HCT116 (cell line): ENCODE results near the gene EFCAB8. TPM values are rescaled to one million over a fixed set of nuclear protein-coding genes. Genes with fewer than 3 reads are reported as not detected.

Source experiments
- ATAC-seq: fragments of 200-7000 bp; cut with Tn5 transposase; 2 replicates; pipeline ENCODE4 v1.9.1; 2020; ENCODE audit warnings: mild to moderate bottlenecking, moderate library complexity
- BruUV-seq: library from RNA; stranded (reverse); fragments of 400-500 nt; replicated peaks from 2 replicates; lab custom pipeline; 2021; lab: Mats Ljungman, UMichigan
- CTCF ChIA-PET: fragments of 300-600 bp; sonication (Branson Sonifier 250); formaldehyde crosslinking; loops from one replicate; lab custom pipeline; 2021; ENCODE audit warnings: antibody characterized with exemption; lab: Charles Lee
- POLR2A ChIA-PET: fragments of 300-600, 350-600 bp; sonication (Branson Sonifier 250); formaldehyde crosslinking; loops from one replicate; lab custom pipeline; 2021; ENCODE audit warnings: antibody characterized with exemption; lab: Charles Lee
- RAD21 ChIA-PET, 2 experiments: fragments of 300-600 bp; sonication (Branson Sonifier 250); formaldehyde crosslinking; loops; one replicate each; lab custom pipeline; 2023; ENCODE audit warnings: low total read pairs in 2 of 2; ENCODE audit not compliant: uncharacterized antibody in 2 of 2, unreplicated experiment in 2 of 2, low non-redundant PET in 1 of 2; lab: Charles Lee
- DNase-seq: peaks from one replicate; pipeline ENCODE4 v3.0.0-alpha.2; 2010; ENCODE audit warnings: low read depth, low spot score
- H2AFZ ChIP-seq: fragments of 200-600 bp; shearing (Covaris generic), sonication (generic); 2 replicates; pipeline ENCODE4 v1.6.1; 2017; ENCODE audit warnings: low read depth, mixed run types, mixed read lengths, antibody characterized with exemption, low read length; ENCODE audit not compliant: poor library complexity, severe bottlenecking
- H3K27ac ChIP-seq: 2 replicates; pipeline ENCODE4 v1.5.1; 2012; ENCODE audit warnings: low read depth, low read length
- H3K27me3 ChIP-seq: fragments of 200-600 bp; sonication (generic); 2 replicates; pipeline ENCODE4 v1.6.1; 2016; ENCODE audit warnings: mixed run types, low read length, mixed read lengths; ENCODE audit not compliant: insufficient read depth
- H3K36me3 ChIP-seq, 2 experiments: fragments of 200-500 bp in 1 of 2; fragments of 200-600 bp in 1 of 2; sonication (Bioruptor generic) in 1 of 2; sonication (generic) in 1 of 2; 2 replicates each; pipeline versions ENCODE4 v1.5.1 to v1.6.1; 2014 to 2016; ENCODE audit warnings: low read length in 2 of 2, inconsistent platforms in 1 of 2, mixed read lengths in 1 of 2, mixed run types in 1 of 2; ENCODE audit not compliant: insufficient read depth in 2 of 2, control insufficient read depth in 1 of 2
- H3K4me1 ChIP-seq, 2 experiments: fragments of 200-600 bp in 1 of 2; sonication (generic) in 1 of 2; 2 replicates each; pipeline versions ENCODE4 v1.5.1 to v1.6.1; 2012 to 2017; ENCODE audit warnings: low read length in 2 of 2, inconsistent platforms in 1 of 2, mild to moderate bottlenecking in 1 of 2, mixed read lengths in 1 of 2, mixed run types in 1 of 2, moderate library complexity in 1 of 2; ENCODE audit not compliant: insufficient read depth in 2 of 2, control insufficient read depth in 1 of 2
- H3K4me2 ChIP-seq: fragments of 200-600 bp; sonication (generic); 2 replicates; pipeline ENCODE4 v1.6.1; 2017; ENCODE audit warnings: mixed run types, low read length, mixed read lengths
- H3K4me3 ChIP-seq, 2 experiments: fragments of 200-600 bp in 1 of 2; sonication (generic) in 1 of 2; replicated peaks in 1 of 2; 2 replicates each; pipeline ENCODE4 v1.5.1; 2011 to 2016; ENCODE audit warnings: low read length in 2 of 2, control low read depth in 1 of 2, low read depth in 1 of 2, mild to moderate bottlenecking in 1 of 2, mixed read lengths in 1 of 2, mixed run types in 1 of 2
- H3K79me2 ChIP-seq: fragments of 200-600 bp; sonication (generic); 2 replicates; pipeline ENCODE4 v1.6.1; 2017; ENCODE audit warnings: mild to moderate bottlenecking, mixed run types, low read length, moderate library complexity, mixed read lengths; ENCODE audit not compliant: insufficient read depth
- H3K9ac ChIP-seq: fragments of 200-600 bp; sonication (generic); 2 replicates; pipeline ENCODE4 v1.6.1; 2016; ENCODE audit warnings: low read length, mixed read lengths
- H3K9me2 ChIP-seq: fragments of 200-600 bp; sonication (generic), shearing (Covaris generic); 2 replicates; pipeline ENCODE4 v1.6.1; 2017; ENCODE audit warnings: mixed run types, mild to moderate bottlenecking, moderate library complexity; ENCODE audit not compliant: insufficient read depth
- H3K9me3 ChIP-seq, 2 experiments: fragments of 200-500 bp in 1 of 2; fragments of 200-600 bp in 1 of 2; sonication (Bioruptor generic) in 1 of 2; sonication (generic) in 1 of 2; 2 replicates each; pipeline ENCODE4 v1.6.1; 2014 to 2017; ENCODE audit warnings: low read length in 2 of 2, mixed read lengths in 2 of 2, inconsistent platforms in 1 of 2, low read depth in 1 of 2, mild to moderate bottlenecking in 1 of 2, mixed run types in 1 of 2, moderate library complexity in 1 of 2; ENCODE audit not compliant: control insufficient read depth in 1 of 2, insufficient read depth in 1 of 2
- H4K20me1 ChIP-seq: fragments of 200-600 bp; sonication (generic), shearing (Covaris generic); 2 replicates; pipeline ENCODE4 v1.6.1; 2017; ENCODE audit warnings: mixed run types, mild to moderate bottlenecking, moderate library complexity; ENCODE audit not compliant: insufficient read depth
- ELF1 ChIP-seq: IDR thresholded peaks from 2 replicates; pipeline ENCODE4 v1.6.1; 2012; ENCODE audit warnings: low read depth, borderline replicate concordance
- EZH2phosphoT487 ChIP-seq: fragments of 200-600 bp; IDR thresholded peaks from 2 replicates; pipeline ENCODE4 v1.6.1; 2018; ENCODE audit warnings: antibody characterized with exemption, borderline replicate concordance
- FOSL1 ChIP-seq: IDR thresholded peaks from 2 replicates; pipeline ENCODE4 v1.6.1; 2012; ENCODE audit warnings: low read depth
- POLR2A ChIP-seq: IDR thresholded peaks from 2 replicates; pipeline ENCODE4 v1.7.0; 2011; ENCODE audit warnings: borderline replicate concordance; ENCODE audit not compliant: insufficient read depth, insufficient read length; ENCODE audit errors: extremely low read depth
- POLR2AphosphoS5 ChIP-seq: IDR thresholded peaks from 2 replicates; pipeline ENCODE4 v1.6.1; 2011; ENCODE audit warnings: mild to moderate bottlenecking, low read depth, low read length, moderate library complexity
- RAD21 ChIP-seq: IDR thresholded peaks from 2 replicates; pipeline ENCODE4 v1.6.1; 2012; ENCODE audit warnings: low read depth, mild to moderate bottlenecking
- SIN3A ChIP-seq: IDR thresholded peaks from 2 replicates; pipeline ENCODE4 v1.6.1; 2012; ENCODE audit warnings: low read depth
- SP1 ChIP-seq: IDR thresholded peaks from 2 replicates; pipeline ENCODE4 v1.6.1; 2012; ENCODE audit warnings: low read depth
- SRF ChIP-seq: IDR thresholded peaks from 2 replicates; pipeline ENCODE4 v1.6.1; 2012; ENCODE audit warnings: low read depth
- YY1 ChIP-seq: IDR thresholded peaks from 2 replicates; pipeline ENCODE4 v1.6.1; 2011; ENCODE audit warnings: low read length, low read depth, moderate library complexity, mild to moderate bottlenecking; ENCODE audit not compliant: insufficient replicate concordance; ENCODE audit errors: extremely low read depth
- ZFX ChIP-seq: fragments of 450-650 bp; IDR thresholded peaks from 2 replicates; pipeline ENCODE4 v1.6.1; 2017
- ZNF274 ChIP-seq: fragments of 200-500 bp; sonication (Bioruptor generic); IDR thresholded peaks from 2 replicates; pipeline ENCODE4 v1.6.1; 2014; ENCODE audit warnings: mild to moderate bottlenecking, low read depth, low read length, inconsistent platforms
- intact Hi-C: fragments of 100-400 bp; cut with micrococcal nuclease; formaldehyde crosslinking; loops from 2 replicates; pipeline ENCODE4 v1.10.0; 2022
- total RNA-seq: library from RNA; stranded (reverse); gene quantifications from one replicate; pipeline ENCODE4 v1.2.1, GENCODE V29; 2021; ENCODE audit not compliant: unreplicated experiment
- TF ChIP-seq, protein P1 (sequence below): IDR thresholded peaks from 2 replicates; pipeline ENCODE4 v1.6.1; 2012
- TF ChIP-seq, protein P2 (sequence below): IDR thresholded peaks from 2 replicates; pipeline ENCODE4 v1.6.1; 2012; ENCODE audit warnings: low read depth
- TF ChIP-seq, protein P3 (sequence below): IDR thresholded peaks from 2 replicates; pipeline ENCODE4 v1.6.1; 2011; ENCODE audit warnings: mild to moderate bottlenecking, low read length, moderate library complexity; ENCODE audit not compliant: insufficient replicate concordance; ENCODE audit errors: extremely low read depth
- TF ChIP-seq, protein P4 (sequence below), 3 experiments: fragments of 200-600 bp in 1 of 3; sonication (generic) in 1 of 3; IDR thresholded peaks in 2 of 3; conservative IDR thresholded peaks in 1 of 3; 2 replicates each; pipeline ENCODE4 v1.5.1; 2012 to 2017; ENCODE audit warnings: low read depth in 2 of 3, low read length in 2 of 3, antibody characterized with exemption in 1 of 3, borderline replicate concordance in 1 of 3, control low read depth in 1 of 3, mild to moderate bottlenecking in 1 of 3, mixed read lengths in 1 of 3, mixed run types in 1 of 3, moderate library complexity in 1 of 3; ENCODE audit not compliant: insufficient read depth in 1 of 3

Gene EFCAB8
- total RNA-seq, 1 experiment from 2014 or later, result 0.42 TPM

DNA sequence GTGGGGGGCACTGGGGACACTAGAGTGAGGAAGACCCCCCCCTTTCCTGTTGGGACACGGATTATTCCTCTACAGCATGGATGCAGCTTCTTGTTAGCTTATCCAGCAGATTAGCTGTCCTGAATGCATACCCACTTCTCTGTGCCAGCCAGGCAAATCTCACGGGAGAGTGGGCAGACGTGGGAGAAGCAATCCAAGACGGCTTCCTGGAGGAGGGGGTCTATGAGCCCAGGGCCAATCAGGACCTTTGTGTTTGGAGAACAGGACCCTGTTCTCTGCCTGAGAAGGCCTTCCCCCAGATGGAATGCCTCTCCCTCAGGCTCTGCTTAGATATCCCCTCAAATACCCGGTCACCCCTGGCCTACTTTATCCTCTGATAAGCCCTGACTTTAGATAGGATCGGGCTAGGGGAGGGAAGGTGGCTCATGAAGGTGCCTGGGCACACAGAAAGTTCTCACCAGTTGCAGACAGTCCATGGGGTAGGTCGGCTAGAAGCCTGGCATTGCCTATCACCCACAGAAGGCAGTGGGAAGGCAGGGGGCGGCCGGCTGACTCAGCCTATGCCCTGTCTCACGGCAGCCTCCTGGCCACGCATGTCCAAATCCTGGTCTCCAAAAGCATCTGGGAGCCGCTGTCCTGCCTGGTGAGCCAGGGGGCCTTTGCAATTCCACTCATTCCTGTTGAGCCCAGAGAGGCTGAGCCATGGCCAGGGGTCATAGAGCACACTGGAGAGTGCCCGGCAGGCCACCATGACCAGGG, 110.8 kb downstream of the EFCAB8 start:
- Histone ChIP-seq H4K20me1 (no peaks in the 10 kb centered on the region), H3K4me3 (no peak overlapping the region), H3K27me3 (no peaks in the 10 kb centered on the region), H3K9ac (no peak overlapping the region), H3K36me3 (no peaks in the 10 kb centered on the region), H3K79me2 (no peaks in the 10 kb centered on the region), H3K9me2 (no peaks in the 10 kb centered on the region), H3K27ac (no peak overlapping the region), H3K4me2 (no peak overlapping the region), H2AFZ (no peak overlapping the region), H3K9me3 (no peaks in the 10 kb centered on the region), H3K4me1 (no peaks in the 10 kb centered on the region)
- DNase-seq, result no peak
- CTCF ChIA-PET, result no interaction called here
- TF ChIP-seq ZFX (no peak), ZNF274 (no peak), POLR2AphosphoS5 (no peak), FOSL1 (no peak), SRF (no peak), SP1 (no peak), YY1 (no peak), ELF1 (no peak), SIN3A (no peak), POLR2A (no peak), EZH2phosphoT487 (no peak), RAD21 (no peak)
- TF ChIP-seq, protein P1, sequence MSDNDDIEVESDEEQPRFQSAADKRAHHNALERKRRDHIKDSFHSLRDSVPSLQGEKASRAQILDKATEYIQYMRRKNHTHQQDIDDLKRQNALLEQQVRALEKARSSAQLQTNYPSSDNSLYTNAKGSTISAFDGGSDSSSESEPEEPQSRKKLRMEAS, result no peak
- TF ChIP-seq, protein P2, sequence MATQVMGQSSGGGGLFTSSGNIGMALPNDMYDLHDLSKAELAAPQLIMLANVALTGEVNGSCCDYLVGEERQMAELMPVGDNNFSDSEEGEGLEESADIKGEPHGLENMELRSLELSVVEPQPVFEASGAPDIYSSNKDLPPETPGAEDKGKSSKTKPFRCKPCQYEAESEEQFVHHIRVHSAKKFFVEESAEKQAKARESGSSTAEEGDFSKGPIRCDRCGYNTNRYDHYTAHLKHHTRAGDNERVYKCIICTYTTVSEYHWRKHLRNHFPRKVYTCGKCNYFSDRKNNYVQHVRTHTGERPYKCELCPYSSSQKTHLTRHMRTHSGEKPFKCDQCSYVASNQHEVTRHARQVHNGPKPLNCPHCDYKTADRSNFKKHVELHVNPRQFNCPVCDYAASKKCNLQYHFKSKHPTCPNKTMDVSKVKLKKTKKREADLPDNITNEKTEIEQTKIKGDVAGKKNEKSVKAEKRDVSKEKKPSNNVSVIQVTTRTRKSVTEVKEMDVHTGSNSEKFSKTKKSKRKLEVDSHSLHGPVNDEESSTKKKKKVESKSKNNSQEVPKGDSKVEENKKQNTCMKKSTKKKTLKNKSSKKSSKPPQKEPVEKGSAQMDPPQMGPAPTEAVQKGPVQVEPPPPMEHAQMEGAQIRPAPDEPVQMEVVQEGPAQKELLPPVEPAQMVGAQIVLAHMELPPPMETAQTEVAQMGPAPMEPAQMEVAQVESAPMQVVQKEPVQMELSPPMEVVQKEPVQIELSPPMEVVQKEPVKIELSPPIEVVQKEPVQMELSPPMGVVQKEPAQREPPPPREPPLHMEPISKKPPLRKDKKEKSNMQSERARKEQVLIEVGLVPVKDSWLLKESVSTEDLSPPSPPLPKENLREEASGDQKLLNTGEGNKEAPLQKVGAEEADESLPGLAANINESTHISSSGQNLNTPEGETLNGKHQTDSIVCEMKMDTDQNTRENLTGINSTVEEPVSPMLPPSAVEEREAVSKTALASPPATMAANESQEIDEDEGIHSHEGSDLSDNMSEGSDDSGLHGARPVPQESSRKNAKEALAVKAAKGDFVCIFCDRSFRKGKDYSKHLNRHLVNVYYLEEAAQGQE, result no peak
- TF ChIP-seq, protein P3, sequence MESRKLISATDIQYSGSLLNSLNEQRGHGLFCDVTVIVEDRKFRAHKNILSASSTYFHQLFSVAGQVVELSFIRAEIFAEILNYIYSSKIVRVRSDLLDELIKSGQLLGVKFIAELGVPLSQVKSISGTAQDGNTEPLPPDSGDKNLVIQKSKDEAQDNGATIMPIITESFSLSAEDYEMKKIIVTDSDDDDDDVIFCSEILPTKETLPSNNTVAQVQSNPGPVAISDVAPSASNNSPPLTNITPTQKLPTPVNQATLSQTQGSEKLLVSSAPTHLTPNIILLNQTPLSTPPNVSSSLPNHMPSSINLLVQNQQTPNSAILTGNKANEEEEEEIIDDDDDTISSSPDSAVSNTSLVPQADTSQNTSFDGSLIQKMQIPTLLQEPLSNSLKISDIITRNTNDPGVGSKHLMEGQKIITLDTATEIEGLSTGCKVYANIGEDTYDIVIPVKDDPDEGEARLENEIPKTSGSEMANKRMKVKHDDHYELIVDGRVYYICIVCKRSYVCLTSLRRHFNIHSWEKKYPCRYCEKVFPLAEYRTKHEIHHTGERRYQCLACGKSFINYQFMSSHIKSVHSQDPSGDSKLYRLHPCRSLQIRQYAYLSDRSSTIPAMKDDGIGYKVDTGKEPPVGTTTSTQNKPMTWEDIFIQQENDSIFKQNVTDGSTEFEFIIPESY, result no peak
- TF ChIP-seq, protein P4, sequence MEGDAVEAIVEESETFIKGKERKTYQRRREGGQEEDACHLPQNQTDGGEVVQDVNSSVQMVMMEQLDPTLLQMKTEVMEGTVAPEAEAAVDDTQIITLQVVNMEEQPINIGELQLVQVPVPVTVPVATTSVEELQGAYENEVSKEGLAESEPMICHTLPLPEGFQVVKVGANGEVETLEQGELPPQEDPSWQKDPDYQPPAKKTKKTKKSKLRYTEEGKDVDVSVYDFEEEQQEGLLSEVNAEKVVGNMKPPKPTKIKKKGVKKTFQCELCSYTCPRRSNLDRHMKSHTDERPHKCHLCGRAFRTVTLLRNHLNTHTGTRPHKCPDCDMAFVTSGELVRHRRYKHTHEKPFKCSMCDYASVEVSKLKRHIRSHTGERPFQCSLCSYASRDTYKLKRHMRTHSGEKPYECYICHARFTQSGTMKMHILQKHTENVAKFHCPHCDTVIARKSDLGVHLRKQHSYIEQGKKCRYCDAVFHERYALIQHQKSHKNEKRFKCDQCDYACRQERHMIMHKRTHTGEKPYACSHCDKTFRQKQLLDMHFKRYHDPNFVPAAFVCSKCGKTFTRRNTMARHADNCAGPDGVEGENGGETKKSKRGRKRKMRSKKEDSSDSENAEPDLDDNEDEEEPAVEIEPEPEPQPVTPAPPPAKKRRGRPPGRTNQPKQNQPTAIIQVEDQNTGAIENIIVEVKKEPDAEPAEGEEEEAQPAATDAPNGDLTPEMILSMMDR (IDR thresholded peaks at IDR 0.05 in 2 of 3, conservative IDR thresholded peaks at IDR 0.05 in 1 of 3; ENCODE audit: borderline replicate concordance in 1 of 3, insufficient read depth in 1 of 3, low read depth in 2 of 3, low read length in 2 of 3), result no peak
- no peak for ATAC-seq
- intact Hi-C loops, result no loop called here
- POLR2A ChIA-PET, result no interaction called here
- BruUV-seq, result no TSS peak
- RAD21 ChIA-PET, result no interaction called here
